GM11168 (cell line): ENCODE results near the gene ACMSD.

Experiments
- in situ Hi-C: fragments of 300-500 bp; cut with MboI; formaldehyde crosslinking; loops from one replicate; pipeline ENCODE4 v1.12.0; 2022; ENCODE audit warnings: low sequenced_read_pairs; ENCODE audit not compliant: unreplicated experiment

ACMSD gene

GRCh38 chr2:134934641-134935040 is 96.2 kb downstream of the ACMSD start:
- in situ Hi-C loops, result no loop called here

GRCh38 chr2:134936691-134937090 is 98.3 kb downstream of the ACMSD start:
- in situ Hi-C loops, result no loop called here

GRCh38 chr2:134943540-134943939 is 105.1 kb downstream of the ACMSD start:
- in situ Hi-C loops, result no loop called here

GRCh38 chr2:134944975-134945374 is 106.6 kb downstream of the ACMSD start:
- in situ Hi-C loops, result no loop called here

GRCh38 chr2:134946073-134946472 is 107.7 kb downstream of the ACMSD start:
- in situ Hi-C loops, result no loop called here

GRCh38 chr2:134949981-134950708 is 111.7 kb downstream of the ACMSD start:
- in situ Hi-C loops, result no loop called here

- in situ Hi-C loops, result no loop called here
Measured at GRCh38 chr2:134950886-134951285, 112.5 kb downstream of the ACMSD start.
